Right atrium auricular region (tissue), 2 donors: ENCODE results near the gene ZNF426. TPM values are rescaled to one million over a fixed set of nuclear protein-coding genes. Genes with fewer than 3 reads are reported as not detected.
"Not testable (repeated sequence)": the region's sequence is repeated elsewhere in the genome, so short reads cannot be mapped to it uniquely, and the experiment has no call there.

Experiments used
- DNase-seq: peaks from one replicate; pipeline ENCODE4 v3.0.0-alpha.2; 2019; ENCODE audit warnings: low spot score
- H3K27ac ChIP-seq, 2 donors: fragments of 200-600 bp; sonication (generic); 1 replicate in 1 of 2; 2 replicates in 1 of 2; pipeline ENCODE4 v1.5.1; 2016 to 2019
- H3K27me3 ChIP-seq, 2 donors: fragments of 200-600 bp; sonication (generic); one replicate each; pipeline versions ENCODE4 v1.5.1 to v1.6.0; 2017 to 2019
- H3K36me3 ChIP-seq: fragments of 200-600 bp; sonication (generic); one replicate; pipeline ENCODE4 v1.5.1; 2016
- H3K4me1 ChIP-seq, 2 donors: fragments of 200-600 bp; sonication (generic); one replicate each; pipeline versions ENCODE4 v1.5.1 to v1.6.0; 2017 to 2019
- H3K4me3 ChIP-seq, 2 donors: fragments of 200-600 bp; sonication (generic); 1 replicate in 1 of 2; 2 replicates in 1 of 2; pipeline ENCODE4 v1.5.1; 2017 to 2019; ENCODE audit warnings: mild to moderate bottlenecking in 1 of 2, moderate library complexity in 1 of 2
- H3K9me3 ChIP-seq, 2 donors: fragments of 200-600 bp; sonication (generic); one replicate each; pipeline ENCODE4 v1.5.1; 2019
- total RNA-seq, 2 donors: library from RNA; depleted of rRNA; stranded (reverse); fragments of >200 nt; gene quantifications; one replicate each; pipeline ENCODE4 v1.1.0, GENCODE V29; 2016
- TF ChIP-seq, protein P1 (sequence below), 2 donors: fragments of 200-600 bp; sonication (generic); IDR thresholded peaks; one replicate each; pipeline ENCODE4 v1.5.1; 2019; ENCODE audit warnings: antibody characterized with exemption in 2 of 2

The ZNF426 gene
- total RNA-seq, 2 donors from 2014 or later, result 9.6 TPM

DNA sequence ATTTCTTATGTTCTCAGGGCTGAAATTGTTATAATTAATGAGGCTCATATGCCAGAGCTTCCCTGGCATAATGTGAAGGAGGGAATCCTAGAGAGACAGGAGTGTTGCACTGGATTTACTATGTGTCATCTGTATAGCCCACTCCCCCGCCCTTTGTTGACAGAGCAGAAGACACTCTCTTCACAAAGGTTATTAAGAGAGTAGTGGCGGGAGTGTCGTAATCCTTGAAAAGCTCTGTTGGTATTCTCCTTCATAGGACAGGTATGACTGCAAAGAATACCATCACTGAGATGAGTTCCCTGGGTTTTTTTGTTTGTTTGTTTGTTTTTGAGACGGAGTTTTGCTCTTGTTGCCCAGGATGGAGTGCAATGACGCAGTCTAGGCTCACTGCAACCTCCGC is 31.8 kb upstream of the ZNF426 start:
- DNase-seq, result no peak
- H3K36me3 ChIP-seq, result peaks cover 45% of the 10 kb centered on the region
- no peak overlapping the region for H3K4me3 ChIP-seq
- peaks cover 31 to 98% of the 10 kb centered on the region in 2 donors for H3K9me3 ChIP-seq
- H3K27ac ChIP-seq, result no peak overlapping the region
- TF ChIP-seq, protein P1, sequence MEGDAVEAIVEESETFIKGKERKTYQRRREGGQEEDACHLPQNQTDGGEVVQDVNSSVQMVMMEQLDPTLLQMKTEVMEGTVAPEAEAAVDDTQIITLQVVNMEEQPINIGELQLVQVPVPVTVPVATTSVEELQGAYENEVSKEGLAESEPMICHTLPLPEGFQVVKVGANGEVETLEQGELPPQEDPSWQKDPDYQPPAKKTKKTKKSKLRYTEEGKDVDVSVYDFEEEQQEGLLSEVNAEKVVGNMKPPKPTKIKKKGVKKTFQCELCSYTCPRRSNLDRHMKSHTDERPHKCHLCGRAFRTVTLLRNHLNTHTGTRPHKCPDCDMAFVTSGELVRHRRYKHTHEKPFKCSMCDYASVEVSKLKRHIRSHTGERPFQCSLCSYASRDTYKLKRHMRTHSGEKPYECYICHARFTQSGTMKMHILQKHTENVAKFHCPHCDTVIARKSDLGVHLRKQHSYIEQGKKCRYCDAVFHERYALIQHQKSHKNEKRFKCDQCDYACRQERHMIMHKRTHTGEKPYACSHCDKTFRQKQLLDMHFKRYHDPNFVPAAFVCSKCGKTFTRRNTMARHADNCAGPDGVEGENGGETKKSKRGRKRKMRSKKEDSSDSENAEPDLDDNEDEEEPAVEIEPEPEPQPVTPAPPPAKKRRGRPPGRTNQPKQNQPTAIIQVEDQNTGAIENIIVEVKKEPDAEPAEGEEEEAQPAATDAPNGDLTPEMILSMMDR (IDR thresholded peaks at IDR 0.05), result no peak
- H3K4me1 ChIP-seq, result no peaks in the 10 kb centered on the region
- H3K27me3 ChIP-seq, result no peaks in the 10 kb centered on the region

DNA sequence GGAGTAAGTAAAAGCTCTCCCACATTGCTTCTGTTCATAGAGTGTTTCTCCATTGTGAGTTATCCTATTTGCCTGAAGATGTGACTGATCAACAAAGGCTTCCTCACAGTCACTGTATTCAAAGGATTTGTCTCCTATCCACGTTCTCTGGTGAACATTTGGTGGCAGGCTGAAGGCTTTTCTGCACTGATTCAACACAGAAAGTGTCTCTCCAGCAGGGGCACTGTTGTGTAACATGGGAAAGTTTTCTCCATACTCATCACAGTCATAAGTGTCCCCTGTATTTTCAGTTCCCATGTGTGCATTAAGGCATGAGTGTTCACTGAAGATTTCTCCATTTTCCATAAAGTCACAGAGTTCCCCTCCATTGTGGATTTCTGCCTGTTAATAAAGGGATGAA is 28.3 kb upstream of the ZNF426 start:
- Histone ChIP-seq H3K27me3 (no peaks in the 10 kb centered on the region), H3K9me3 (peaks cover 37 to 100% of the 10 kb centered on the region in 2 donors), H3K27ac (no peak overlapping the region), H3K36me3 (peaks cover 73% of the 10 kb centered on the region), H3K4me1 (no peaks in the 10 kb centered on the region), H3K4me3 (no peak overlapping the region)
- TF ChIP-seq, protein P1 (IDR thresholded peaks at IDR 0.05), result no peak
- DNase-seq, result no peak

DNA sequence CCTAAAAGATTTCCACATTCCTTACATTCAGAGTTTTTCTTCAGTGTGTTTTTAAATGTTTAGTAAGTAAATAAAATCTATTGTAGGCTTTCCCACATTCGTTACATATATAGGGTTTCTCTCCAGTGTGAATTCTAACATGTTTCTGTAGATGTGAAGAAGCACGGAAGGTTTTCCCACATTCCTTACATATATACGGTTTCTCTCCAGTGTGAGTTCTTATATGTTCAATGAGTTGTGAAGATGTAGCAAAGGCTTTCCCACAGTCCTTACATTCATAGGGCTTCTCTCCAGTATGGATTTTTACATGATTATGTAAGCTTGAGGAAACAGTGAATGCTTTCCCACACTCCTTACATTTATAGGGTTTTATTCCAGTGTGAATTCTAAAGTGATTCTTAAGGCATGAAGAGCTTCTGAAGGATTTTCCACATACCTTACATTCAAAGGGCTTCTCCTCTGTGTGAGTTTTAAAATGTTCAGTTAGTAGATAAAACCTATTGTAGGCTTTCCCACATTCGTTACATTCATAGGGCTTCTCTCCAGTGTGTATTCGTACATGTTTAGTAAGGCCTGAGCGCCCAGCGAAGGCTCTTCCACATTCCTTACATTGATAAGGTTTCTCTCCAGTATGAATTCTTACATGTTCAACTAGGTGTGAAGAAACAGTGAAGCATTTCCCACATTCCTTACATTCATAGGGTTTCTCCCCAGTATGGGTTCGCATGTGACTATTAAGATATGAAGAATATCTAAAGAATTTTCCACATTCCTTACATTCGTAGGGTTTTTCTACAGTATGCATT is 27.7 kb upstream of the ZNF426 start:
- no peaks in the 10 kb centered on the region for H3K4me1 ChIP-seq
- no peaks in the 10 kb centered on the region for H3K27me3 ChIP-seq
- no peak for DNase-seq
- TF ChIP-seq, protein P1 (IDR thresholded peaks at IDR 0.05), result no peak
- H3K27ac ChIP-seq, result no peak overlapping the region
- H3K9me3 ChIP-seq, result peaks cover 37 to 100% of the 10 kb centered on the region in 2 donors
- H3K4me3 ChIP-seq, result no peak overlapping the region
- peaks cover 79% of the 10 kb centered on the region for H3K36me3 ChIP-seq

DNA sequence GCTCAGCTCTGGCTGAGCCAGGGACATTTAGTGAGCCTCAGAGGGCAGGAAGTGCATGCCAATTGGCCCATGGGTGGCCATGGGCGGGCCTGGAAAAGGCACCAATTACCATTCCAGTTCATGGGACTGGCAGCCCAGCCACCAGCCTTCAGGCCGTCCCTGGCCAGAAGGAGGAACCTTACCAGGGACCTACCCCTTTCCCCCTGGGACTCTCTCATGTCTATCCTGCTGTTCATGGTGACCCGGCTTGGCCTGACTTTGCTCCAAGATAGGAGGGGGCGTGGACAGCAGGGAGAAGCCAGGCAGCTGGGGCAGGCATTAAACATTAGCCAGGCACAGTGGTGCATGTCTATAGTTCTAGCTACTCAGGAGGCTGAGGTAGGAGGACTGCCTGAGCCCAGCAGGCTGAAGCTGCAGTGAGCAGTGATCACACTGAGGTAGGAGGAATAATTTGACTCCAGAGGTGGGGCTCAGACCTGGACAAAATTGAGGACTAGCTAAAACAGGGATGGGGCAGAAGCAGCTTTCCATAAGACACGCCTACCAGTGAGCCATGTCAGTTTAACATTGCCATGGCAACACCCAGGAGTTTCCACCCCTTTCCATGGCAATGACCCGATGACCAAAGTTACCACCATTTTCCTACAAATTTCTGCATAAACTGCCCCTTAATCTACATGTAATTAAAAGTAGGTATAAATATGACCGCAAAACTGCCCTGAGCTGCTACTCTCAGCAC is 14.3 kb upstream of the ZNF426 start:
- Histone ChIP-seq H3K36me3 (no peaks in the 10 kb centered on the region), H3K4me3 (no peak overlapping the region), H3K4me1 (no peaks in the 10 kb centered on the region), H3K27ac (no peak overlapping the region), H3K27me3 (no peaks in the 10 kb centered on the region), H3K9me3 (peaks cover 0 to 19% of the 10 kb centered on the region in 2 donors)
- TF ChIP-seq, protein P1 (IDR thresholded peaks at IDR 0.05), result no peak
- DNase-seq, result no peak

DNA sequence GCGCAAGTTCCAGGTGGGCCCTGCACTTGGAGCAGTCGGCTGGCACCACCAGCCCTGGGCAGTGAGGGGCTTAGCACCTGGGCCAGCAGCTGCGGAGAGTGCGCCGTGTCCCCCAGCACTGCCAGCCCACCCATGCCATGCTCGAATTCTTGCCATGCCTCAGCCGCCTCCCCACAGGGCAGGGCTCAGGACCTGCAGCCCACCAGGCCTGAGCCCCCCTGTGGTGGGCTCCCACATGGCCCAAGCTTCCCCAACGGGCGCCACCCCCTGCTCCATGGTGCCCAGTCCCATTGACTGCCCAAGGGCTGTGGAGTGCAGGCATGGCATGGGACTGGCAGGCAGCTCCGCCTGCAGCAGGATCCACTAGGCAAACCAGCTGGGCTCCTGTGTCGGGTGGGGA is 9.4 kb upstream of the ZNF426 start:
- TF ChIP-seq, protein P1 (IDR thresholded peaks at IDR 0.05), result no peak
- H3K9me3 ChIP-seq, result peaks cover 0 to 7% of the 10 kb centered on the region in 2 donors
- no peak overlapping the region for H3K27ac ChIP-seq
- H3K36me3 ChIP-seq, result no peaks in the 10 kb centered on the region
- no peak overlapping the region for H3K4me3 ChIP-seq
- no peak for DNase-seq
- H3K27me3 ChIP-seq, result no peaks in the 10 kb centered on the region
- H3K4me1 ChIP-seq, result no peaks in the 10 kb centered on the region

DNA sequence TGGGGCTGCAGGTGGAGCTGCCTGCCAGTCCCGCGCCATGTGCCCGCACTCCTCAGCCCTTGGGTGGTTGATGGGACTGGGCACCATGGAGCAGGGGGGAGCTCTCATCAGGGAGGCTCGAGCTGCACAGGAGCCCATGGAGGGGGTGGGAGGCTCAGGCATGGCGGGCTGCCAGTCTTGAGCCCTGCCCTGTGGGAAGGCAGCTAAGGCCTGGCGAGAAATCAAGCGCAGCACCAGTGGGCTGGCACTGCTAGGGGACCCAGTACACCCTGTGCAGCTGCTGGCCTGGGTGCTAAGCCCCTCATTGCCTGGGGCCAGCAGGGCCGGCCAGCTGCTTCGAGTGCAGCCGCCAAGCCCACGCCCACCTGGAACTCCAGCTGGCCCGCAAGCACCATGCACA is 2.8 kb upstream of the ZNF426 start:
- not testable (repeated sequence) for H3K9me3 ChIP-seq, DNase-seq, H3K4me3 ChIP-seq, H3K27ac ChIP-seq, H3K36me3 ChIP-seq, H3K27me3 ChIP-seq
- H3K4me1 ChIP-seq, result peaks cover 0 to 13% of the 10 kb centered on the region in 2 donors

DNA sequence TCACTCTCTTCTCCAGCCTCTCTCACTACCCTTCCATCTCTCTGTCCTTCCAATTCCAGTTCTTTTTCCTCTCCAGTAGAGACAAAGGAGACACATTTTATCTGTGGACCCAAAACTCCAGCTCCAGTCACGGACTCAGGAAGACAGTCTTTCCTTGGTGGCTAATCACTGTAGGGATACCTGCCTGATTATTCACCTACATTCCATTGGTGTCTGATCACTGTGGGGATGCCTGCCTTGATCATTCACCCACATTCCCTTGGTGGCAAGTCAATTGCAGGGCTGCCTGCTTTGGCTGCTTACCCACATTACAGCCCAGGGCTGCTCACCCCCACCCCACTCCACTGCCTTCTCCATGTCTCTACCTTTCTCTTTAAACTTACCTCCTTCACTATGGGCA is 1.5 kb upstream of the ZNF426 start:
- H3K9me3 ChIP-seq, result peaks cover 0 to 16% of the 10 kb centered on the region in 2 donors

DNA sequence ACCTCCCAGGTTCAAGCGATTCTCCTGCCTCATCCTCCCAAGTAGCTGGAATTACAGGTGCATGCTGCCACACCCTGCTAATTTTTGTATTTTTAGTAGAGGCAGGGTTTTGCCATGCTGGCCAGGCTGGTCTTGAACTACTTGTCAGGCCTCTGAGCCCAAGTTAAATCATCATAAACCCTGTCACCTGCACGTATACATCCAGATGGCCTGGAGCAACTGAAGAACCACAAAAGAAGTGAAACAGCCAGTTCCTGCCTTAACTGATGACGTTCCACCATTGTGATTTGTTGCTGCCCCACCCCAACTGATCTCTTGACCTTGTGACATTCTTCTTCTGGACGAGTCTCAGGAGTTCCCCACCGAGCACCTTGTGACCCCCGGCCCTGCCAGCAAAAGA is 756 bp upstream of the ZNF426 start:
- H3K4me3 ChIP-seq, result peak overlapping the region; percentile 71 to 95
- H3K36me3 ChIP-seq, result peaks cover 22% of the 10 kb centered on the region
- peaks cover 0 to 23% of the 10 kb centered on the region in 2 donors for H3K9me3 ChIP-seq
- DNase-seq, H3K27me3 ChIP-seq: not testable (repeated sequence)
- peaks cover 0 to 13% of the 10 kb centered on the region in 2 donors for H3K4me1 ChIP-seq
- peak overlapping the region; percentile 94 to 95 for H3K27ac ChIP-seq

More for the DNA sequence above, 1.5 kb upstream of the ZNF426 start:
- peaks cover 0 to 13% of the 10 kb centered on the region in 2 donors for H3K4me1 ChIP-seq
- not testable (repeated sequence) for DNase-seq, H3K27ac ChIP-seq, H3K27me3 ChIP-seq, H3K4me3 ChIP-seq
- peaks cover 14% of the 10 kb centered on the region for H3K36me3 ChIP-seq
